ENCODE data around the gene DCHS1.

GRCh38 chr11:6677018-6677417, 21.4 kb upstream of the DCHS1 start:
- TF ChIP-seq BHLHE40 (IDR thresholded peaks at IDR 0.05; ENCODE audit: borderline replicate concordance) (no peak), ZNF384 (IDR thresholded peaks at IDR 0.05) (no peak), FOXM1 (IDR thresholded peaks at IDR 0.05; ENCODE audit: borderline replicate concordance) (no peak), ELF4 (IDR thresholded peaks at IDR 0.05) (no peak), CTBP1 (IDR thresholded peaks at IDR 0.05; ENCODE audit: borderline replicate concordance) (no peak), ARNT (IDR thresholded peaks at IDR 0.05) (no peak), L3MBTL2 (conservative IDR thresholded peaks at IDR 0.05) (no peak), SUZ12 (IDR thresholded peaks at IDR 0.05) (no peak), SP1 (IDR thresholded peaks at IDR 0.05) (no peak), LEF1 (IDR thresholded peaks at IDR 0.05; ENCODE audit: borderline replicate concordance) (no peak), NFRKB (IDR thresholded peaks at IDR 0.05) (no peak), FOXK2 (IDR thresholded peaks at IDR 0.05) (no peak), FOXA1 (IDR thresholded peaks at IDR 0.05) (no peak), HDGF (IDR thresholded peaks at IDR 0.05; ENCODE audit: borderline replicate concordance) (no peak)
